NCI-H226 (cell line): Measurements from ENCODE around the gene WDR5.

Source experiments
- DNase-seq: peaks from one replicate; pipeline ENCODE4 v3.0.0-alpha.2; 2015

Gene WDR5

DNA sequence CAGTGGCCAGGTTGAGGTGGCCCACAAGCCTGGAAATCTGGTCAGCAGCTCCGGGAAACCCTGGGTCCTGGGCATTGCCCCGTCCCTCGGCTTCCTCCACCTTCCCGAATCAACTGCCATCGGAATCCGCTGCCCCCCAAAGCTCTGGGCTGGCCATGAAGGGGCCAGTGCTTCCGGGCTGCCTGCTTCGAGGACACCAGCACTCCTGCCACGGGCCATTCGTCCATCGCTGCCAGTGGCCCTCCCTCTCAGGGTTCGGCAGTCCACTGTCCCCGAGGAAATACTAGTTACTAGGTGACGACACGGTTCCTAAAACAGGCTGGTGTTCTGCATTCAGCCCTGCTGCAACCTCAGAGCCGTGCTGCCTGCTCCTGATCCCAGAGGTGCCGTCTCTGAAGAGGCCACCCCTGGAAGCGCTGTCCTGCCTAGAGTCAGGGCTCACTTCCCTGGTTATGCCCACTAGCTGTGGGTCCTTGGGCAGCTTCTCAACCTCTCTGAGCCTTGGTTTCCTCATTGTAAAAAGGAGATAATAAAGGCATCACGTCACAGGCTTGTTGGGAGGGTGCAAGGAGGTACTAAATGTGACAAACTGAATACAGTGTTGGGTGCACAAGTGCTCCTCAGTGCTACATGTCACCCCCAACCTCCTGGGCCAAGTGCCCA lies 3.5 kb upstream of the WDR5 start:
- DNase-seq, result no peak

GRCh38 chr9:134134949-134135342 lies 936 bp upstream of the WDR5 start:
- DNase-seq, result no peak

DNA sequence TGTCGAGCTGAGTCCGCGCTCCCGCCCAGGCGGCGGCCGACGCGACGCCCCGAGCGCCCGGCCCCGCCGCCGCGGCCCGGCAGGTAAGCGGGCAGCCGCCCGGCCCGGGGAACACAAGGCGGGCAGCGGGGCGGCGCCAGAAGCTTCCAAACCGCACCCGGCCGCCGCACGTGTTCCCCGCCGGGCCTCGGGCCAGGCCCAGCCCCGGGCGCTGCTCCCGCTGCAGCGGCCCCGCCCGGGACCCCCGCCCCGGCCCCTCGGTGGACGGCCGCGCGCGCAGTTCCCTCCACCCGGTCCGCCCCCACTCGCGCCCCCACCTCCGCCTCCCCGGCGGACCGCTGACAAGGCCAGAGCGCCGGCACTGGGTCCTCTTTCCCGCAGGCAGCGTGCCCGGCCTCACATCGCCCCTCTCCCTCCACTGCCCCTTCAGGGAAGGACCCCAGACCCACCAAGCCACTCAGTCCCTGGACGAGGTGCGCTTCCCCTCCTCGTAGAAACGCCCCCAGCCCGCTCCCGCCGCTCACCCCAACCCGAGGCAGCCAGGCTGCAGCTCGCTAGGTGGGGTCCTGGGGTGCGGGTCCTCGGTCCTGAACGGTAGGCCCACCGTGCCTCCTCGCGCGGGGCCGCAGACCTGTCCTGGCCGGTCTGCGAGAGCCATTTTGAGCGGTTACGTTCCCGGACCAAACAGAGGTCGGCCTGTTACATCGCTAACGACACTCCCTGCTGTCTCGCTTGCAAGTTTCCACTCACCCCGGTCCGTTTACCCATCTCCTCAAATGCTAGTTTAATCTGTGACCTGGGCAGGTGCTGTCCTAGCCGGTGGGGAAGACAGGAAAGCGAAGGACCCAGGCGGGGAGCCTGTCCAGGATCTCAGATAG lies 475 bp downstream of the WDR5 start:
- DNase-seq, result no peak

DNA sequence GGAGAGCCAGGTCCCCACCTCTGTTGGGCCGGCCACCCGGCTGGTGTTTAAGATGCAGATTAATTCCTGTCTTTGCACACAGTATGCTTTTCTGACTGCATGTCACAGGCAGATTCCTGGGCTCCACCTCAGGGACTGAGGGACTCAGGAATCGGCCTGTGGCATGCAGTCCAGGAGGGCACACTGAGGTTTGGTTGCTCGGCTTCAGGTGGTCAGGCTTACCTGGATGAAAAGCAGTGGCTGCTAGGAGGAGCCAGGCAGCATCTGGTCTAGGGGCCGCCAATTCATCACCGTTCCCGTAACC lies 1.1 kb downstream of the WDR5 start:
- DNase-seq, result no peak

- no peak for DNase-seq
Measured at GRCh38 chr9:134138292-134138691, 2.4 kb downstream of the WDR5 start.

DNA sequence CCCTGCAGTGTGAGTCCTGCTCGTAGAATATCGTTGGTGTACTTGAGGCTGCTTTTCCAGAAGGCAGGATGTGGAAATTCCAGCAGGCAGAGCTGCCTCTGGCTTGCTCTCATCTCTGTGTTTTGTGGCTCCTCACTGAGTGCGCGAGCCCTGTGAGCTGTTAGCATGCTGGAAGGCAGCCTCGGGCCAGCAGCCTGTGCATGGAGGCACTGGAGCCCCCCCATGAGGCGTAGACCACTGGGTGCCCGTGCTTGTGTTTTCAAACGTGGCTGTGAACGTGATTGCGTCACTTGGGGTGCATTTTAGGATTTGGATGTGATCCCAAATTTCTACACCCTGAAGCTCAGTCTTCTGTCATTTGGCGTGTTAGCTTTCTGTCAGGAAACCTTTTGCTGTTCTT lies 3.2 kb downstream of the WDR5 start:
- DNase-seq, result no peak

GRCh38 chr9:134141906-134142305 lies 6.0 kb downstream of the WDR5 start:
- no peak for DNase-seq

GRCh38 chr9:134144801-134145200 lies 8.9 kb downstream of the WDR5 start:
- no peak for DNase-seq

GRCh38 chr9:134145262-134145661 lies 9.4 kb downstream of the WDR5 start:
- DNase-seq, result no peak

- no peak for DNase-seq
Measured at GRCh38 chr9:134146774-134147493, 11.1 kb downstream of the WDR5 start.

- no peak for DNase-seq
Measured at GRCh38 chr9:134149380-134149779, 13.5 kb downstream of the WDR5 start.

DNA sequence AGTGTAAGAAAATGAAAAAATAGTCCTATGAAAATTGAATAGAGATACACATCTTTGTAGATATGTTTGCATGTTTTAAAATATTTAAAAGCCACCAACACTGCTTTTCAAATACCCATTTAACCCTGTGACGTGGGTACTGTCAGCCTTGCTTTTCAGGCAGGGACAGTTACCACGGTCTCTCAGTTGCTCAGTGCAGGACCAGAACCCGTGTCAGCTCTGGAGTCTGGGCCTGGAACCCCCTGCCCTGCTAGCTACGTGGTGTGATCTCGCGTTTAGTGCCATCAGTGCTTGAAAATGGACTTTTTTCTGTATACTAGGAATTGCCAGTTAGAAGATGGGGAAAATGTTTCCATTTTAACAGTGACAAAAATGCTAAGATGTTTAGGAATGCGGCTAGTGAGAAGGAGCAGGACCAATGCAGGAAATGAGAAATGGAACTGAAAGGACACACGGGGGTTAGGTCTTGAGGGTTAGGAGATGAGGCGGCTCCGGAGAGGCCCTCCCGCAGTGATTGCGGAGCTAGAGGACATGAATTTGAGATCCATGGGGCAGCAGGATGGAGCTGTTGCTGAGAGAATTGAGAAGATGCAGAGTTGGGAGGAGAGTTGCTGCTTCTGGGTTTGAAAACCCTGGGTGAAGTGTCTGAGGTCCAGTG lies 14.8 kb downstream of the WDR5 start:
- DNase-seq, result no peak

- DNase-seq, result no peak
Measured at GRCh38 chr9:134152022-134152448, 16.2 kb downstream of the WDR5 start.

DNA sequence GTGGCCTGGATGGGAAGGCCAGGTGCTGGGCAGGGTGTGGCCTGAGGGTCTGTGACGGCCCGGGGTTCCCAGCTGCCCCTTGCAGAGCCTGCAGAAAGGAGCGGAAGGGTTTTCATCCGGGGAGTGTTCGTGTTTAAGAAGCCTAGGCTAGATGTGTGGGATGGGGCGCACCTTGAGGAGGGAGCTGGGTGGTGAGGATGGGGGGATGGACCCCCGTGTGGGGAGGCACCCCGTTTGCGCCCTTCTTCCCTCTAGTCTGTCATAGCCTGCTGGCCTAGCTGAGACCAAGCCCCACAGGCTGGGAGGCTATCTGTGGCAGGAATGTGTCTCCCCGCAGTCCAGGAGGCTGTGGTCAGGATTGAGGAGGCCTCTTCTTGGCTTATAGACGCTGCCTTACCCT lies 16.6 kb downstream of the WDR5 start:
- DNase-seq, result no peak

- DNase-seq, result no peak
Measured at GRCh38 chr9:134153450-134153849, 17.6 kb downstream of the WDR5 start.

GRCh38 chr9:134154262-134154701 lies 18.4 kb downstream of the WDR5 start:
- no peak for DNase-seq

DNA sequence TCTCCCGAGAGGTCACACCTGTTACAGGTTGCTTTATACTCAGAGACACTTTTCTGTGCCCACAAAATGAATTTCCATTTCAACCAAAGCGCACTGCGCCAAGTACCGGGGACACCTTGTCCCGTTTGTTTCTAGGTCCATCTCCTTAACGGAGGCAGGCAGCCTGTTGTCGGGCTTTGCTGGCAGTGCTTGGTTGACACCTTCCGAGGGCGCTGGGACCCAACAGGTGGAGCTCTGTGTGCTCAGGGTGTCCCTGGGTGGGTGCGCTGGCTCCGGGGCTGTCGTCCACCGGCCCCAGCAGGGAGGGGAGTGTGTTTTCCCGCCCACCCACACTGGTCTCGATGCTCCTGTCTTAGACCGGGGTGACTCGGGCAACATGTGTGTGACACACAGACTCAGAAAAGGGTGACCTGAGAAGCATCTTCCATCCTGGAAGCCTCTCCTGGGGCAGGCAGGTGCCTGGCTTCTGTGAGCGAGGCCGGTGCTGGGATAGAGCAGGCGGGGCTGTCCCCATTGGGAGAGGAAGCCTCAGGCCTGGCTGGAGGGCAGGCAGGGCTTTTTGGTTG lies 20.0 kb downstream of the WDR5 start:
- no peak for DNase-seq

GRCh38 chr9:134156564-134157377 lies 20.9 kb downstream of the WDR5 start:
- no peak for DNase-seq

GRCh38 chr9:134157378-134157885 lies 21.6 kb downstream of the WDR5 start:
- DNase-seq, result no peak

GRCh38 chr9:134158242-134158641 lies 22.4 kb downstream of the WDR5 start:
- DNase-seq, result no peak

GRCh38 chr9:134158753-134159392 lies 23.0 kb downstream of the WDR5 start:
- no peak for DNase-seq
